Epithelial cell of esophagus (primary cell): Measurements from ENCODE around the gene MED31.
"Not testable (repeated sequence)": the region's sequence is repeated elsewhere in the genome, so short reads cannot be mapped to it uniquely, and the experiment has no call there.

Experiments
- DNase-seq: peaks from one replicate; pipeline ENCODE4 v3.0.0; 2010; ENCODE audit warnings: low read depth
- H3K4me3 ChIP-seq: 2 replicates; pipeline ENCODE4 v1.5.1; 2011; ENCODE audit warnings: mild to moderate bottlenecking, low read length, control low read depth
- TF ChIP-seq, protein P1 (sequence below): IDR thresholded peaks from 2 replicates; pipeline ENCODE4 v1.5.1; 2011; ENCODE audit warnings: low read depth, mild to moderate bottlenecking, low read length, control low read depth, inconsistent platforms; ENCODE audit not compliant: insufficient read depth; ENCODE audit errors: missing control alignments

The MED31 gene

DNA sequence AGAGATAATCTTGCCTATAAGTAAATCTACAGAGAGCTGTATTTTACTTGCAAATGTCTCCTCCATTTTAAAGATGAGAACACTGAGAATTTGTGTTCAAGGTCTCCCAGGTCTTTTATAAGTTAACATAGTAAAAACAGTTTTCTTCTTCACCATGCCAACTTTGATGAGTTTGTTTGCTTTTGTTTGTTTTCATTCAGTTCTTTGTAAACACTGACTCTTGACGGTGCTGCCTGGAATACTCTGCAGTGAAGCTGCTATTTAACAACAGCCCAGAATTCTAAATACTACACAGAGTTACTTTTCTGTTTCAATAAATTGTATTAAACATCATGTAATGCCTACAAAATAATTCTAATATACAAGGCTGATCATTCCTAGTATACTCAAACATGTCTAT lies 53.7 kb downstream of the MED31 start:
- TF ChIP-seq, protein P1, sequence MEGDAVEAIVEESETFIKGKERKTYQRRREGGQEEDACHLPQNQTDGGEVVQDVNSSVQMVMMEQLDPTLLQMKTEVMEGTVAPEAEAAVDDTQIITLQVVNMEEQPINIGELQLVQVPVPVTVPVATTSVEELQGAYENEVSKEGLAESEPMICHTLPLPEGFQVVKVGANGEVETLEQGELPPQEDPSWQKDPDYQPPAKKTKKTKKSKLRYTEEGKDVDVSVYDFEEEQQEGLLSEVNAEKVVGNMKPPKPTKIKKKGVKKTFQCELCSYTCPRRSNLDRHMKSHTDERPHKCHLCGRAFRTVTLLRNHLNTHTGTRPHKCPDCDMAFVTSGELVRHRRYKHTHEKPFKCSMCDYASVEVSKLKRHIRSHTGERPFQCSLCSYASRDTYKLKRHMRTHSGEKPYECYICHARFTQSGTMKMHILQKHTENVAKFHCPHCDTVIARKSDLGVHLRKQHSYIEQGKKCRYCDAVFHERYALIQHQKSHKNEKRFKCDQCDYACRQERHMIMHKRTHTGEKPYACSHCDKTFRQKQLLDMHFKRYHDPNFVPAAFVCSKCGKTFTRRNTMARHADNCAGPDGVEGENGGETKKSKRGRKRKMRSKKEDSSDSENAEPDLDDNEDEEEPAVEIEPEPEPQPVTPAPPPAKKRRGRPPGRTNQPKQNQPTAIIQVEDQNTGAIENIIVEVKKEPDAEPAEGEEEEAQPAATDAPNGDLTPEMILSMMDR: no peak
- no peak overlapping the region for H3K4me3 ChIP-seq
- DNase-seq: no peak

DNA sequence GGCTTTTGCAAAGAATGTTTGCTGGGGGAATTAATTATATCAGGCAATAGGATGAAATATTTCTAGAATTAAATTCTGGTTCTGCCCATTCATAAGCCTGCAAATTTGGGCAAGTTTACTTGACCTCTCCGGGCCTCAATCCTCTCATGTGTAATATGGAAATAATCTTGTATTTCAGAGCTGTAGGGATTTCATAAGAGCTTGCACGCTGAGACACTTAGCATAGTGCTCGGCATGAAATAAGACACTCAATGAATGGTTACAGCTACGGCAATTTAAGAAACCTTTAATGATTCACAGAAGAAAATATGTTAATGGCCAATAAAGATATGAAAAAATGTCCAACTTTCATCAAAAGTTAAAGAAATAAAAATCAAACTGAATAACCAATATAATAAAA lies 54.5 kb downstream of the MED31 start:
- no peak for DNase-seq
- H3K4me3 ChIP-seq: no peak overlapping the region
- TF ChIP-seq, protein P1: no peak

DNA sequence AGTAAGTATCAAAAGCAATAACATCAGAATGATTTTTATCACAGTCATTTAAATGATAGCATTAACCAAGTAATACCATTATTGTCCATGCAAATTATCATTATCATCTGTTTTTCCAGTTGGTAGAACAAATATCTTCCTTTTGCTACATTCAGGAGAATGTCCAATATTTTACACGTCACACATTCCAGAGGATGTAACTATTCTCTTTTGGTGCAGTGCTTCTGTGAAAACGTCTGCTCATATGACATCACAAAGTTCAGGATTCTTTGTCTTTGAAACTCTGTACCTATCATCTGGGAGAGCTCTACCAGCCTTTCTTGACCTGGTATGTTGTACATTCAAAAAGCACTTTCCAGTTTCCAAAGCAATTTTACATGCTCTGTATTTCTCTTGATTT lies 54.9 kb downstream of the MED31 start:
- DNase-seq: no peak
- no peak overlapping the region for H3K4me3 ChIP-seq
- TF ChIP-seq, protein P1: no peak

DNA sequence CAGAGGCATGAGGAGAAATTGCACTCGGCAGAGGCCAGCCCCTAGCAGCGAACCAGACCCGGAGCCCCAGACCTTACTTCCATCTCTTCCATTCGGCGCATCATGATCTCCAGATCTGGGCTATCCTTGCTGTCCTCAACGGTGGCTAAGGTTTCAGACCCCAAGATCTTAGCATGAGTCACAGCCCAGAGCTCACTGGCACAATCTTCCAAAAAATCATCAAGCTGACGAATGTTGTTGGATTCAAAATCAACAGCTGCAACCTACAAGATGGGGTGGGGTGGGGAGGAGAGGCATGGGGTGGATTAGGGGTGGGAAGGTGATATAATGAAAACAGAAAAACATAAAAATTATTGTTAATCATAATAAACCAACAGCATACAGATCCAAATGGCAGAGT lies 55.3 kb downstream of the MED31 start:
- DNase-seq: no peak
- no peak overlapping the region for H3K4me3 ChIP-seq
- TF ChIP-seq, protein P1: no peak

DNA sequence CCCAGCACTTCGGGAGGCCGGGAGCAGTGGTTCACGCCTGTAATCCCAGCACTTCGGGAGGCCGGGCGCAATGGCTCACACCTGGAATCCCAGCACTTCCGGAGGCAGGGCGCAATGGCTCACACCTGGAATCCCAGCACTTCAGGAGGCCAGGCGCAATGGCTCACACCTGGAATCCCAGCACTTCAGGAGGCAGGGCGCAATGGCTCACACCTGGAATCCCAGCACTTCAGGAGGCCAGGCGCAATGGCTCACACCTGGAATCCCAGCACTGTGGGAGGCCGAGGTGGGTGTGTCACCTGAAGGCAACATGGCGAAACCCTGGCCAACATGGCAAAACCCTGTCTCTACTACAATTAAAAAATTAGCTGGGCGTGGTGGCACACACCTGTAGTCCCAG lies 58.0 kb downstream of the MED31 start:
- not testable (repeated sequence) for DNase-seq, H3K4me3 ChIP-seq
